Osteocyte (in vitro differentiated cells): ENCODE data around the gene LAMA3. TPM values are rescaled to one million over a fixed set of nuclear protein-coding genes. Genes with fewer than 3 reads are reported as not detected.

Experiments
- DNase-seq: peaks from one replicate; pipeline ENCODE4 v3.0.0; 2021; ENCODE audit warnings: mixed read lengths; ENCODE audit not compliant: unreplicated experiment; ENCODE audit errors: extremely low spot score
- H3K27ac Mint-ChIP-seq: one replicate; pipeline ENCODE4 v1.8.0; 2021; ENCODE audit warnings: mild to moderate bottlenecking, mixed read lengths; ENCODE audit not compliant: unreplicated experiment
- H3K27me3 Mint-ChIP-seq: one replicate; pipeline ENCODE4 v1.8.0; 2021; ENCODE audit warnings: mixed read lengths; ENCODE audit not compliant: unreplicated experiment
- H3K36me3 Mint-ChIP-seq: one replicate; pipeline ENCODE4 v1.8.0; 2021; ENCODE audit warnings: mixed read lengths; ENCODE audit not compliant: unreplicated experiment
- H3K4me1 Mint-ChIP-seq: one replicate; pipeline ENCODE4 v1.8.0; 2021; ENCODE audit warnings: mixed read lengths; ENCODE audit not compliant: unreplicated experiment
- H3K4me3 Mint-ChIP-seq: one replicate; pipeline ENCODE4 v1.8.0; 2021; ENCODE audit warnings: mild to moderate bottlenecking, moderate library complexity, mixed read lengths; ENCODE audit not compliant: unreplicated experiment
- H3K9me3 Mint-ChIP-seq: one replicate; pipeline ENCODE4 v1.8.0; 2021; ENCODE audit warnings: mixed read lengths; ENCODE audit not compliant: unreplicated experiment
- CTCF ChIP-seq: fragments of 200-600 bp; sonication (generic); IDR thresholded peaks from 2 replicates; pipeline ENCODE4 v1.5.0; 2021; ENCODE audit warnings: antibody characterized with exemption, mild to moderate bottlenecking, moderate library complexity
- total RNA-seq: library from RNA; stranded (reverse); gene quantifications from 2 replicates; pipeline ENCODE4 v1.2.1, GENCODE V29; 2021

The LAMA3 gene
- total RNA-seq, 1 donor from 2014 or later: not detected

GRCh38 chr18:23675896-23676295 lies 13.4 kb upstream of the LAMA3 start:
- no peak for TF ChIP-seq CTCF
- no peak for DNase-seq

GRCh38 chr18:23682045-23682444 lies 7.2 kb upstream of the LAMA3 start:
- no peaks in the 10 kb centered on the region for H3K36me3 Mint-ChIP-seq
- H3K4me3 Mint-ChIP-seq: no peak overlapping the region
- H3K9me3 Mint-ChIP-seq: no peaks in the 10 kb centered on the region
- TF ChIP-seq CTCF: no peak
- no peak for DNase-seq
- no peak overlapping the region for H3K27ac Mint-ChIP-seq
- H3K27me3 Mint-ChIP-seq: peaks cover 74% of the 10 kb centered on the region
- no peaks in the 10 kb centered on the region for H3K4me1 Mint-ChIP-seq

More at GRCh38 chr18:23675896-23676295, 13.4 kb upstream of the LAMA3 start:
- H3K4me1 Mint-ChIP-seq: no peaks in the 10 kb centered on the region
- no peaks in the 10 kb centered on the region for H3K36me3 Mint-ChIP-seq
- H3K27ac Mint-ChIP-seq: no peak overlapping the region
- H3K4me3 Mint-ChIP-seq: no peak overlapping the region
- peaks cover 64% of the 10 kb centered on the region for H3K27me3 Mint-ChIP-seq
- H3K9me3 Mint-ChIP-seq: no peaks in the 10 kb centered on the region

GRCh38 chr18:23682472-23682871 lies 6.8 kb upstream of the LAMA3 start:
- Mint-ChIP-seq H3K9me3 (no peaks in the 10 kb centered on the region), H3K4me3 (no peak overlapping the region), H3K4me1 (no peaks in the 10 kb centered on the region), H3K36me3 (no peaks in the 10 kb centered on the region), H3K27ac (no peak overlapping the region), H3K27me3 (peaks cover 75% of the 10 kb centered on the region)
- no peak for DNase-seq
- TF ChIP-seq CTCF: no peak

- Mint-ChIP-seq H3K27ac (no peak overlapping the region), H3K27me3 (peaks cover 81% of the 10 kb centered on the region), H3K4me1 (no peaks in the 10 kb centered on the region), H3K4me3 (no peak overlapping the region), H3K9me3 (no peaks in the 10 kb centered on the region), H3K36me3 (no peaks in the 10 kb centered on the region)
- TF ChIP-seq CTCF: no peak
- DNase-seq: no peak
These were observed 6.1 kb upstream of the LAMA3 start for GRCh38 chr18:23683155-23683554.

- Mint-ChIP-seq H3K4me1 (no peaks in the 10 kb centered on the region), H3K27me3 (peaks cover 82% of the 10 kb centered on the region), H3K36me3 (no peaks in the 10 kb centered on the region), H3K9me3 (no peaks in the 10 kb centered on the region), H3K4me3 (no peak overlapping the region), H3K27ac (no peak overlapping the region)
- DNase-seq: no peak
- no peak for TF ChIP-seq CTCF
These were observed 5.6 kb upstream of the LAMA3 start for GRCh38 chr18:23683671-23684070.
